Neutrophil (primary cell): ENCODE measurements around the gene NLRP9.
"Not testable (repeated sequence)": the region's sequence is repeated elsewhere in the genome, so short reads cannot be mapped to it uniquely, and the experiment has no call there.

Experiments
- H3K27ac ChIP-seq: fragments of 200-600 bp; sonication (generic); 2 replicates; pipeline ENCODE4 v1.5.1; 2016; ENCODE audit warnings: mild to moderate bottlenecking, moderate library complexity
- H3K27me3 ChIP-seq: fragments of 200-600 bp; sonication (generic); 2 replicates; pipeline ENCODE4 v1.6.0; 2016; ENCODE audit warnings: mild to moderate bottlenecking
- H3K36me3 ChIP-seq: fragments of 200-600 bp; sonication (generic); 2 replicates; pipeline ENCODE4 v1.5.1; 2017
- H3K4me1 ChIP-seq, 2 experiments: fragments of 200-600 bp in 1 of 2; sonication (generic) in 1 of 2; 1 replicate in 1 of 2; 2 replicates in 1 of 2; pipeline versions ENCODE4 v1.5.1 to v1.6.1; 2013 to 2016; ENCODE audit warnings: low read depth in 1 of 2, low read length in 1 of 2, mild to moderate bottlenecking in 1 of 2, moderate library complexity in 1 of 2; ENCODE audit not compliant: control insufficient read depth in 1 of 2, insufficient read depth in 1 of 2
- H3K4me3 ChIP-seq, 2 experiments: fragments of 200-600 bp in 1 of 2; sonication (generic) in 1 of 2; 1 replicate in 1 of 2; 2 replicates in 1 of 2; pipeline ENCODE4 v1.5.1; 2013 to 2016; ENCODE audit warnings: low read depth in 1 of 2, low read length in 1 of 2, mild to moderate bottlenecking in 1 of 2, moderate library complexity in 1 of 2
- H3K9me3 ChIP-seq: fragments of 200-600 bp; sonication (generic); 2 replicates; pipeline ENCODE4 v1.5.1; 2016
- CTCF ChIP-seq: fragments of 200-600 bp; sonication (generic); IDR thresholded peaks from 2 replicates; pipeline ENCODE4 v1.5.1; 2016; ENCODE audit warnings: antibody characterized with exemption

The NLRP9 gene

DNA sequence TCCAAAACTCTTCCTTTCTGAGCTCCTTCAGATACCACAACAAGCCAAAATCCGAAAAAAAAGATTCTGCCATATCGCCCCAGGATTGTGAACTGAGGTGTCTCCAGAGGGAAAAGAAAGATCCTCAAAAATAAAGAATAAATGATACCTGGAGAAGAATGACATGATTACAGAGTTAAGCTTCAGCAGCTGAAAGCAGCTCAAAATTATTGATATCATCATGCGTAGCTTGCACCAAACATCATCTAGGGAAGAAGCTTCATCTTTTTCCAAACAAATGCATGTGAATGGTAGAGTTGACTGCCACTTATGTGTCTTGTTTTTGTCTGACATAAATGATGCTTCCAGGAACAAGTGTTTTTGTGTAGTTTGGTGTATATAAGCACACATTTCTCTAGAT lies at the start of gene NLRP9:
NLRP9 (minus strand) TSS at position 101 of the 400 bp plus-strand sequence; CDS start at position 73, 28 bp downstream.
- Histone ChIP-seq H3K4me3 (no peak within 1 kb of the TSS), H3K9me3 (no peaks in the 10 kb centered on the region), H3K36me3 (no peaks in the 10 kb centered on the region), H3K27me3 (no peaks in the 10 kb centered on the region), H3K27ac (no peak within 1 kb of the TSS), H3K4me1 (no peaks in the 10 kb centered on the region)
- TF ChIP-seq CTCF, result no peak

- Histone ChIP-seq H3K36me3 (no peaks in the 10 kb centered on the region), H3K4me1 (no peaks in the 10 kb centered on the region), H3K4me3 (no peak overlapping the region), H3K9me3 (no peaks in the 10 kb centered on the region), H3K27ac (no peak overlapping the region), H3K27me3 (no peaks in the 10 kb centered on the region)
- TF ChIP-seq CTCF, result no peak
These were observed 42.9 kb upstream of the NLRP9 start for GRCh38 chr19:55781112-55781511.

DNA sequence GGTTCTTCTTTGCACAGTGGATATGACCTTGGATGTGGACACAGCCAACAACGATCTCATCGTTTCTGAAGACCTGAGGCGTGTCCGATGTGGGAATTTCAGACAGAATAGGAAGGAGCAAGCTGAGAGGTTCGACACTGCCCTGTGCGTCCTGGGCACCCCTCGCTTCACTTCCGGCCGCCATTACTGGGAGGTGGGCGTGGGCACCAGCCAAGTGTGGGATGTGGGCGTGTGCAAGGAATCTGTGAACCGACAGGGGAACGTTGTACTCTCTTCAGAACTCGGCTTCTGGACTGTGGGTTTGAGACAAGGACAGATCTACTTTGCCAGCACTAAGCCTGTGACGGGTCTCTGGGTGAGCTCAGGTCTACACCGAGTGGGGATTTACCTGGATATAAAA lies 40.1 kb upstream of the NLRP9 start:
- H3K4me3 ChIP-seq, result no peak overlapping the region
- no peak overlapping the region for H3K27ac ChIP-seq
- H3K27me3 ChIP-seq, result no peaks in the 10 kb centered on the region
- no peaks in the 10 kb centered on the region for H3K4me1 ChIP-seq
- H3K9me3 ChIP-seq, result no peaks in the 10 kb centered on the region
- no peaks in the 10 kb centered on the region for H3K36me3 ChIP-seq
- TF ChIP-seq CTCF, result no peak

- H3K27ac ChIP-seq, result no peak overlapping the region
- H3K27me3 ChIP-seq, result no peaks in the 10 kb centered on the region
- H3K36me3 ChIP-seq, result no peaks in the 10 kb centered on the region
- no peaks in the 10 kb centered on the region for H3K9me3 ChIP-seq
- H3K4me1 ChIP-seq, result no peaks in the 10 kb centered on the region
- TF ChIP-seq CTCF, result no peak
- no peak overlapping the region for H3K4me3 ChIP-seq
These were observed 39.3 kb upstream of the NLRP9 start for GRCh38 chr19:55777528-55777927.

GRCh38 chr19:55769632-55770031 lies 31.4 kb upstream of the NLRP9 start:
- H3K36me3 ChIP-seq, H3K4me1 ChIP-seq, H3K27ac ChIP-seq, H3K4me3 ChIP-seq, H3K9me3 ChIP-seq, H3K27me3 ChIP-seq: not testable (repeated sequence)

DNA sequence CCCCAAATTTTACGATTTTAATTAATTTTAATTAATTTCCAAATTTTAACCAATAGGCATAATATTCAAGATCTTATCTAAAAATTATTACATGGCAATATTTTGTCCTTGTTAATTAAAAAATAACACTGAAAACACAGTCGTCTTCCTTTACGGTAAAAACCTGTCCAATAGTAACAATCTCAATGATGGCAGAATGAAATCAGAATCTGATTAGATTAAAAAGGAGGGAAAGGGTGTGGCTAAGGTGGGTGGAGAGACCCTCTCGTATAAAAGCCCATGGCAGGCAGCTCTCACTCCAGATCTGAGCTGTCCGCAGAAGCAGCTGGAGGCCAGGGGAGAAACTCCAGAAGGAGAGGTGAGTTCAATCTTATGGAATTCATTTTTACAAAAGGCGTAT lies 30.6 kb upstream of the NLRP9 start, which contains the start of gene RFPL4AL1:
RFPL4AL1 (plus strand) TSS at position 301 of the 400 bp plus-strand sequence. CDS start 2,687 bp downstream, outside the sequence.
- not testable (repeated sequence) for H3K4me3 ChIP-seq, H3K27ac ChIP-seq, H3K27me3 ChIP-seq, H3K36me3 ChIP-seq, H3K9me3 ChIP-seq, H3K4me1 ChIP-seq

DNA sequence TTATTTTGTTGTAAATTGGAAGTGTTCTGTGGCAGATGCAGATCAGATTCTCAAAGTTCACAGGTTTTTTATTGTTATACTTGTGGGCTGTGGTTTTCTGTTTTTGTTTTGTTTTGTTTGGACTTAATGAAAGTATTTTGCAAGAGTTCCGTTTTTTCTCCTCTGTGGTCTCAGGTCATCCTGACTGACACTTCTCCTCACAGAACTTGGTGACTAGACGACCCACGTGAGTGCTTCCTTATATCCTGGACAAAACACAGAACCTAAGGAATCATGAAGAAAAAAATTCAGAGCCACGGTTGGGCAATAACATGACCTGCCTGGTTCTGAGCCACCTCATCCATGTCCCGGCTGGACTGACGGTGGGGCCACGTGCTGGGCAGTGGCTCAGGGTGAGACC lies 28.3 kb upstream of the NLRP9 start:
- H3K36me3 ChIP-seq, result no peaks in the 10 kb centered on the region
- no peak for TF ChIP-seq CTCF
- no peaks in the 10 kb centered on the region for H3K4me1 ChIP-seq
- no peaks in the 10 kb centered on the region for H3K9me3 ChIP-seq
- no peaks in the 10 kb centered on the region for H3K27me3 ChIP-seq
- no peak overlapping the region for H3K4me3 ChIP-seq
- H3K27ac ChIP-seq, result peak overlapping the region; percentile 59

DNA sequence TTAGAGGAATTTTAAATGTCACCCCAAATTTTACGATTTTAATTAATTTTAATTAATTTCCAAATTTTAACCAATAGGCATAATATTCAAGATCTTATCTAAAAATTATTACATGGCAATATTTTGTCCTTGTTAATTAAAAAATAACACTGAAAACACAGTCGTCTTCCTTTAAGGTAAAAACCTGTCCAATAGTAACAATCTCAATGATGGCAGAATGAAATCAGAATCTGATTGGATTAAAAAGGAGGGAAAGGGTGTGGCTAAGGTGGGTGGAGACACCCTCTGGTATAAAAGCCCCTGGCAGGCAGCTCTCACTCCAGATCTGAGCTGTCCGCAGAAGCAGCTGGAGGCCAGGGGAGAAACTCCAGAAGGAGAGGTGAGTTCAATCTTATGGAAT lies 20.6 kb upstream of the NLRP9 start, which contains the start of gene RFPL4A:
RFPL4A (plus strand) TSS at position 301 of the 400 bp plus-strand sequence. CDS start 2,704 bp downstream, outside the sequence.
- not testable (repeated sequence) for H3K9me3 ChIP-seq, H3K27me3 ChIP-seq, H3K36me3 ChIP-seq, H3K4me1 ChIP-seq, H3K27ac ChIP-seq, H3K4me3 ChIP-seq

- H3K9me3 ChIP-seq, H3K27ac ChIP-seq, H3K27me3 ChIP-seq, H3K36me3 ChIP-seq, H3K4me3 ChIP-seq, H3K4me1 ChIP-seq: not testable (repeated sequence)
These were observed 18.6 kb upstream of the NLRP9 start for GRCh38 chr19:55756808-55757207.
